Mucosa of descending colon (tissue), 3 donors: ENCODE data around the gene UVRAG. TPM values are rescaled to one million over a fixed set of nuclear protein-coding genes. Genes with fewer than 3 reads are reported as not detected.

ENCODE experiments used
- ATAC-seq: fragments of 200-7000 bp; cut with Tn5 transposase; one replicate; pipeline ENCODE4 v1.9.1; 2020; ENCODE audit warnings: mild to moderate bottlenecking, moderate library complexity
- DNase-seq, 3 donors: peaks; one replicate each; pipeline ENCODE4 v3.0.0-alpha.2; 2020
- H3K36me3 ChIP-seq: fragments of 200-600 bp; one replicate; pipeline ENCODE4 v1.8.0; 2021; ENCODE audit warnings: low read depth, mild to moderate bottlenecking
- H3K4me1 ChIP-seq: fragments of 200-600 bp; one replicate; pipeline ENCODE4 v1.8.0; 2021; ENCODE audit warnings: low read depth, mild to moderate bottlenecking
- H3K4me3 ChIP-seq: fragments of 200-600 bp; one replicate; pipeline ENCODE4 v1.8.0; 2021; ENCODE audit warnings: mild to moderate bottlenecking
- H3K9me3 ChIP-seq: fragments of 200-600 bp; one replicate; pipeline ENCODE4 v1.8.0; 2021; ENCODE audit warnings: mild to moderate bottlenecking
- CTCF ChIP-seq: fragments of 200-600 bp; IDR thresholded peaks from one replicate; pipeline ENCODE4 v1.8.0; 2022; ENCODE audit warnings: antibody characterized with exemption, mild to moderate bottlenecking
- intact Hi-C, 2 donors: fragments of 100-400 bp; cut with DNase I in 1 of 2; cut with micrococcal nuclease in 1 of 2; formaldehyde crosslinking; loops; one replicate each; pipeline versions ENCODE4 v1.11.0 to v1.11.1; 2022; cut with DNase I, micrococcal nuclease
- total RNA-seq, 3 donors: library from RNA; stranded (reverse); fragmentation: NEBNext Ultra II Directional in 2 of 3; extraction: Animal tissue kit (Norgen Biotek cat#: 25700) in 2 of 3; gene quantifications; one replicate each; pipeline versions ENCODE4 v1.2.1 to v1.2.4, GENCODE V29; 2021 to 2023
- donor health status: DM: no; HTN: no; CAD: no; lungs with moderate emphysema.
- donor health status: DM: no; HTN: no; CAD: no.
- donor health status: DM: no; HTN: yes; CAD: no.

Gene UVRAG
- total RNA-seq, 3 donors from 2014 or later = 14.9 to 37.1 (median 16.9) TPM

GRCh38 chr11:76169473-76169896, 354.5 kb downstream of the UVRAG start:
- Histone ChIP-seq H3K36me3 (no peaks in the 10 kb centered on the region), H3K4me1 (no peaks in the 10 kb centered on the region), H3K4me3 (no peak overlapping the region), H3K9me3 (no peaks in the 10 kb centered on the region)
- no peak for ATAC-seq
- intact Hi-C loops = no loop called here
- no peak for DNase-seq
- no peak for TF ChIP-seq CTCF

GRCh38 chr11:76170468-76170867, 355.5 kb downstream of the UVRAG start:
- H3K9me3 ChIP-seq = no peaks in the 10 kb centered on the region
- H3K4me3 ChIP-seq = no peak overlapping the region
- TF ChIP-seq CTCF = no peak
- no peaks in the 10 kb centered on the region for H3K36me3 ChIP-seq
- DNase-seq (no peak), ATAC-seq (no peak)
- intact Hi-C loops = no loop called here
- H3K4me1 ChIP-seq = no peaks in the 10 kb centered on the region

GRCh38 chr11:76172583-76172982, 357.6 kb downstream of the UVRAG start:
- Histone ChIP-seq H3K36me3 (no peaks in the 10 kb centered on the region), H3K9me3 (no peaks in the 10 kb centered on the region), H3K4me1 (no peaks in the 10 kb centered on the region), H3K4me3 (no peak overlapping the region)
- ATAC-seq (no peak), DNase-seq (no peak)
- intact Hi-C loops = no loop called here
- TF ChIP-seq CTCF = no peak

GRCh38 chr11:76173663-76174062, 358.7 kb downstream of the UVRAG start:
- Histone ChIP-seq H3K36me3 (no peaks in the 10 kb centered on the region), H3K4me1 (no peaks in the 10 kb centered on the region), H3K9me3 (no peaks in the 10 kb centered on the region), H3K4me3 (no peak overlapping the region)
- ATAC-seq = no peak
- intact Hi-C loops = no loop called here
- no peak for DNase-seq
- no peak for TF ChIP-seq CTCF

- ATAC-seq (no peak), DNase-seq (no peak)
- H3K9me3 ChIP-seq = no peaks in the 10 kb centered on the region
- H3K36me3 ChIP-seq = no peaks in the 10 kb centered on the region
- intact Hi-C loops = no loop called here
- H3K4me1 ChIP-seq = no peaks in the 10 kb centered on the region
- no peak for TF ChIP-seq CTCF
- H3K4me3 ChIP-seq = no peak overlapping the region
Observed at GRCh38 chr11:76174330-76174729, 359.3 kb downstream of the UVRAG start.

GRCh38 chr11:76175783-76176182, 360.8 kb downstream of the UVRAG start:
- Histone ChIP-seq H3K4me3 (no peak overlapping the region), H3K4me1 (no peaks in the 10 kb centered on the region), H3K9me3 (no peaks in the 10 kb centered on the region), H3K36me3 (no peaks in the 10 kb centered on the region)
- no peak for ATAC-seq
- TF ChIP-seq CTCF = no peak
- intact Hi-C loops = no loop called here
- no peak for DNase-seq
